Calu3 (cell line): Measurements from ENCODE around the gene ATF7IP2. TPM values are rescaled to one million over a fixed set of nuclear protein-coding genes. Genes with fewer than 3 reads are reported as not detected.
"Not testable (repeated sequence)": the region's sequence is repeated elsewhere in the genome, so short reads cannot be mapped to it uniquely, and the experiment has no call there.

Experiments
- BruUV-seq: library from RNA; stranded (reverse); fragments of 400-500 nt; replicated peaks from 2 replicates; lab custom pipeline; 2021; lab: Mats Ljungman, UMichigan
- CTCF ChIA-PET: fragments of 300-600 bp; sonication (Branson Sonifier 250); formaldehyde crosslinking; loops from one replicate; lab custom pipeline; 2022; ENCODE audit warnings: antibody characterized with exemption; lab: Charles Lee
- DNase-seq: peaks from one replicate; pipeline ENCODE4 v3.0.0; 2022
- H3K27ac Mint-ChIP-seq: one replicate; pipeline ENCODE4 v1.8.0; 2022; ENCODE audit warnings: mixed read lengths; ENCODE audit not compliant: unreplicated experiment
- H3K27me3 Mint-ChIP-seq: one replicate; pipeline ENCODE4 v1.8.0; 2022; ENCODE audit warnings: mixed read lengths; ENCODE audit not compliant: unreplicated experiment
- H3K36me3 Mint-ChIP-seq: one replicate; pipeline ENCODE4 v1.8.0; 2022; ENCODE audit warnings: mild to moderate bottlenecking, moderate library complexity, mixed read lengths; ENCODE audit not compliant: insufficient read depth, unreplicated experiment
- H3K4me1 Mint-ChIP-seq: one replicate; pipeline ENCODE4 v1.8.0; 2022; ENCODE audit warnings: mild to moderate bottlenecking, low read depth, mixed read lengths; ENCODE audit not compliant: unreplicated experiment
- H3K4me3 Mint-ChIP-seq: one replicate; pipeline ENCODE4 v1.8.0; 2022; ENCODE audit warnings: mild to moderate bottlenecking, low read depth, moderate library complexity, mixed read lengths; ENCODE audit not compliant: unreplicated experiment
- H3K9me3 Mint-ChIP-seq: one replicate; pipeline ENCODE4 v1.8.0; 2022; ENCODE audit warnings: low read depth, mixed read lengths; ENCODE audit not compliant: unreplicated experiment
- intact Hi-C: fragments of 100-400 bp; cut with micrococcal nuclease; formaldehyde crosslinking; loops from one replicate; pipeline ENCODE4 v1.10.0; 2022; ENCODE audit not compliant: unreplicated experiment
- total RNA-seq: library from RNA; stranded (reverse); gene quantifications from 2 replicates; pipeline ENCODE4 v1.2.3, GENCODE V29; 2022
- TF ChIP-seq, protein P1 (sequence below): fragments of 200-600 bp; IDR thresholded peaks from one replicate; pipeline ENCODE4 v1.8.0; 2022; ENCODE audit warnings: antibody characterized with exemption; ENCODE audit not compliant: unreplicated experiment

Gene ATF7IP2
- total RNA-seq, 1 experiment from 2014 or later = 29.7 TPM

DNA sequence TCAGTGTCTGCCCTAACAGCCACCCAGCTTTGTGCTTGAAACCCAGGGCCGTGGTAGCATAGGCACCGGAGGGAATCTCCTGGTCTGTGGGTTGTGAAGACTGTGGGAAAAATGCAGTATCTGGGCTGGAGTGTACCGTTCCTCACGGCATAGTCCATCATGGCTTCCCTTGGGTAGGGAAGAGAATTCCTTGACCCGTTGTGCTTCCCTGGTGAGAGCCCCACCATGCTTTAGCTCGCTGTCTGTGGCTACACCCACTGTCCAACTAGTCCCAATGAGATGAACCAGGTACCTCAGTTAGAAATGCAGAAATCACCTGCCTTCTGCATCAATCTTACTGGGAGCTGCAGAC lies 67.3 kb downstream of the ATF7IP2 start:
- H3K36me3 Mint-ChIP-seq = no peaks in the 10 kb centered on the region
- TF ChIP-seq, protein P1, sequence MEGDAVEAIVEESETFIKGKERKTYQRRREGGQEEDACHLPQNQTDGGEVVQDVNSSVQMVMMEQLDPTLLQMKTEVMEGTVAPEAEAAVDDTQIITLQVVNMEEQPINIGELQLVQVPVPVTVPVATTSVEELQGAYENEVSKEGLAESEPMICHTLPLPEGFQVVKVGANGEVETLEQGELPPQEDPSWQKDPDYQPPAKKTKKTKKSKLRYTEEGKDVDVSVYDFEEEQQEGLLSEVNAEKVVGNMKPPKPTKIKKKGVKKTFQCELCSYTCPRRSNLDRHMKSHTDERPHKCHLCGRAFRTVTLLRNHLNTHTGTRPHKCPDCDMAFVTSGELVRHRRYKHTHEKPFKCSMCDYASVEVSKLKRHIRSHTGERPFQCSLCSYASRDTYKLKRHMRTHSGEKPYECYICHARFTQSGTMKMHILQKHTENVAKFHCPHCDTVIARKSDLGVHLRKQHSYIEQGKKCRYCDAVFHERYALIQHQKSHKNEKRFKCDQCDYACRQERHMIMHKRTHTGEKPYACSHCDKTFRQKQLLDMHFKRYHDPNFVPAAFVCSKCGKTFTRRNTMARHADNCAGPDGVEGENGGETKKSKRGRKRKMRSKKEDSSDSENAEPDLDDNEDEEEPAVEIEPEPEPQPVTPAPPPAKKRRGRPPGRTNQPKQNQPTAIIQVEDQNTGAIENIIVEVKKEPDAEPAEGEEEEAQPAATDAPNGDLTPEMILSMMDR = no peak
- H3K9me3 Mint-ChIP-seq = peaks cover 11% of the 10 kb centered on the region
- intact Hi-C loops = no loop called here
- H3K4me3 Mint-ChIP-seq = no peak overlapping the region
- H3K27ac Mint-ChIP-seq = no peak overlapping the region
- BruUV-seq = no TSS peak
- no peaks in the 10 kb centered on the region for H3K27me3 Mint-ChIP-seq
- CTCF ChIA-PET = interaction anchor here (0.7 to 0.9 kb wide), 3 partner anchors 8 to 583 kb away, joined by 3 to 4 read pairs (median 3); no protein-coding TSS in a partner anchor
- no peaks in the 10 kb centered on the region for H3K4me1 Mint-ChIP-seq
- no peak for DNase-seq

DNA sequence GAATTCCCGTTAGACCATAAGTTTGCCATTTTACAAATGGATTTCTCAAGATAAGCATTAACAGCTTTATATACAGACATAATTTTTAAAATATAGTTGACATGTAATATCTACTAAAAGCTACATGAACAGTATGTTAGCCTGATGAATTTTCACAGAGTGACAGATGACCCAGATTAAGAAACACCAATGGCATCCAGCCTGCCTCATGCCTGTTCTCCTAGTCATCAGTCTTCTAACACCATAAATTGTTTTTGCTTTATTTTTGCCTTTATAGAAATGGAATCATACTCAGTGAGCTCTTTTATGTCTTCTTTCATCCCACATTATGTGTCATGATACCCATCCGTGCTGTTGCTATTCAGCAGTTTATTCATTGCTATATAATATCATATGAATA lies 80.0 kb downstream of the ATF7IP2 start:
- peaks cover 5% of the 10 kb centered on the region for H3K36me3 Mint-ChIP-seq
- no peak overlapping the region for H3K4me3 Mint-ChIP-seq
- H3K4me1 Mint-ChIP-seq = no peaks in the 10 kb centered on the region
- no peak overlapping the region for H3K27ac Mint-ChIP-seq
- no peaks in the 10 kb centered on the region for H3K9me3 Mint-ChIP-seq
- H3K27me3 Mint-ChIP-seq = no peaks in the 10 kb centered on the region
- DNase-seq = no peak
- CTCF ChIA-PET = no interaction called here
- no TSS peak for BruUV-seq
- TF ChIP-seq, protein P1 = no peak
- intact Hi-C loops = no loop called here

DNA sequence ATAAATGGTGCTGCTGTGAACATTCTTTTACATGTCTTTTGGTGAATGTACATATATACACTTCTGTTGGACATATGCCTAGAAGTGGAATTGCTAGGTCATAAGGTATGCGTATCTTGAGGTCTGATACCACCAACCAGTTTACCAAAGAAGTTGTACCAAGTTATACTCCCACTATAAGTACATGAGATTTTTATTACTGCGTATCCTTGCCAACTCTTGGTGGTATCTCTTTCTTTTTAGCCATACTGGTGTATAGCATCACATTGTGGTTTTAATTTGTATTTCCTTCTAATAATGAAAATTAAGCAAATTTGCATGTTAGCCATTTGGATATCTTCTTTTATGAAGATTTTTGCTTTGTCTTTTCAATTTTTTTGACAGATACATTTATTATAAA lies 80.5 kb downstream of the ATF7IP2 start:
- Mint-ChIP-seq H3K4me3 (no peak overlapping the region), H3K27ac (no peak overlapping the region)

DNA sequence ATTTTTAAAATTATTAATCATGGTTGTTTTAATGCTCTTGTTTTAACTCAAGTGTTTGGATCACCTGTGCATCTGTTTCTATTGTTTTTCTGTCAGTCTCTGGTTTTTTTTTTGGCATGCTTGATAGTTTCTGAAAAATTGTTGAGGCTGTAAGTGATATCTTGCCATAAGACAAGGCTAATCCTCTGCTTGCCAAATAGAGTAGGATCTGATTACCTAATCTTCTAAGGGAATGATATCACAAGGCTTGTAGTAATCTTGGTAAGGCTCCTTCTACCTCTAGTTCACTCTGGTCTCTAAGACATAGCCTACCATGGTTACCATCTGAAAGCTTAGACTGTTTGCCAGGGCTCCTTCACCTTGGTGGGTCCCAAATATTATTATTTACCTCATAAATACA lies 81.0 kb downstream of the ATF7IP2 start:
- H3K9me3 Mint-ChIP-seq = no peaks in the 10 kb centered on the region
- CTCF ChIA-PET = interaction anchor here (0.7 kb wide), 1 partner anchor 452 kb away, joined by 3 read pairs; no protein-coding TSS in a partner anchor
- intact Hi-C loops = no loop called here
- no peak overlapping the region for H3K4me3 Mint-ChIP-seq
- no peaks in the 10 kb centered on the region for H3K27me3 Mint-ChIP-seq
- H3K36me3 Mint-ChIP-seq = peaks cover 5% of the 10 kb centered on the region
- TF ChIP-seq, protein P1 = no peak
- no peak overlapping the region for H3K27ac Mint-ChIP-seq
- BruUV-seq = no TSS peak
- no peak for DNase-seq
- no peaks in the 10 kb centered on the region for H3K4me1 Mint-ChIP-seq

More for the DNA sequence above, 80.5 kb downstream of the ATF7IP2 start:
- Mint-ChIP-seq H3K4me1 (no peaks in the 10 kb centered on the region), H3K27me3 (no peaks in the 10 kb centered on the region), H3K9me3 (no peaks in the 10 kb centered on the region), H3K36me3 (peaks cover 5% of the 10 kb centered on the region)
- intact Hi-C loops = no loop called here
- DNase-seq = no peak
- CTCF ChIA-PET = no interaction called here
- TF ChIP-seq, protein P1 = no peak
- BruUV-seq = no TSS peak

DNA sequence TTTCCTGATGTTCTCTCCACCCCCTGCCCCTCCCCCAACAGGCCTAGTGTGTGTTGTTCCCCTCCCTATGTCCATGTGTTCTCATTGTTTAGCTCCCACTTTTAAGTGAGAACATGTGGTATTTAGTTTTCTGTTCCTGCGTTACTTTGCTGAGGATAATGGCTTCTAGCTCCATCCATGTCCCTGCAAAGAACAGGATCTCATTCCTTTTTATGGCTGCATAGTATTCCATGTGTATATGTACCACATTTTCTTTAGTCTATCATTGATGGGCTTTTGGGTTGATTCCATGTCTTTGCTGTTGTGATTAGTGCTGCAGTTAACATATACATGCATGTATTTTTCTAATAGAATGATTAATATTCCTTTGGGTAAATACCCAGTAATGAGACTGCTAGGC lies 90.8 kb downstream of the ATF7IP2 start:
- H3K36me3 Mint-ChIP-seq, H3K9me3 Mint-ChIP-seq, H3K4me1 Mint-ChIP-seq, BruUV-seq, intact Hi-C loops, H3K27ac Mint-ChIP-seq, H3K4me3 Mint-ChIP-seq, DNase-seq, H3K27me3 Mint-ChIP-seq: not testable (repeated sequence)
- CTCF ChIA-PET = interaction anchor here (1.0 kb wide), 1 partner anchor 13 kb away, joined by 3 read pairs; no protein-coding TSS in a partner anchor
